Activated naive CD4-positive, alpha-beta T cell treated with Interleukin-2 at 50 U/mL for 16 hours (primary cell): ENCODE data around the gene SEPHS1.
"Not testable (repeated sequence)": the region's sequence is repeated elsewhere in the genome, so short reads cannot be mapped to it uniquely, and the experiment has no call there.

Experiments used
- DNase-seq: peaks from one replicate; pipeline ENCODE4 v3.0.0-alpha.2; 2020

Gene SEPHS1

GRCh38 chr10:13322615-13323148 is 25.4 kb downstream of the SEPHS1 start:
- DNase-seq = no peak

- DNase-seq = no peak
These were observed 26.5 kb downstream of the SEPHS1 start for GRCh38 chr10:13321576-13321975.

GRCh38 chr10:13319166-13319565 is 28.9 kb downstream of the SEPHS1 start:
- DNase-seq = no peak

GRCh38 chr10:13317474-13317873 is 30.6 kb downstream of the SEPHS1 start:
- DNase-seq = no peak

GRCh38 chr10:13316635-13317311 is 31.3 kb downstream of the SEPHS1 start:
- no peak for DNase-seq

GRCh38 chr10:13315361-13315760 is 32.7 kb downstream of the SEPHS1 start:
- no peak for DNase-seq

DNA sequence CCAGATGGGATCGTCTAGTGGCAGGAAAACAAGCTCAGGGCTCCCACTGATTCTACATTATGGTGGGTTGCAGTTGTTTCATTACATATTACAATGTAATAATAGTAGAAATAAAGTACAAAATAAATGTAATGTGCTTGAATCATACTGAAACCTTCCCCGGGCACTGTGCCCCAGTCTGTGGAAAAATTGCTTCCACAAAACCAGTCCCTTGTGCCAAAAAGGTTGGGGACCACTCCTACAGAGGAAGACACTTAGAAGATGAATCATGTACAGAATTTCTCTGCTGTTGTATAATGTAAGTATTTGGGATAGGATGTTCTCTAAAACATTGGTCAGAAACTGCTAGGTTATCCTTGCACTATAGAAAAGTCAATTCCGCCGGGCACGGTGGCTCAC is 36.9 kb downstream of the SEPHS1 start:
- no peak for DNase-seq

DNA sequence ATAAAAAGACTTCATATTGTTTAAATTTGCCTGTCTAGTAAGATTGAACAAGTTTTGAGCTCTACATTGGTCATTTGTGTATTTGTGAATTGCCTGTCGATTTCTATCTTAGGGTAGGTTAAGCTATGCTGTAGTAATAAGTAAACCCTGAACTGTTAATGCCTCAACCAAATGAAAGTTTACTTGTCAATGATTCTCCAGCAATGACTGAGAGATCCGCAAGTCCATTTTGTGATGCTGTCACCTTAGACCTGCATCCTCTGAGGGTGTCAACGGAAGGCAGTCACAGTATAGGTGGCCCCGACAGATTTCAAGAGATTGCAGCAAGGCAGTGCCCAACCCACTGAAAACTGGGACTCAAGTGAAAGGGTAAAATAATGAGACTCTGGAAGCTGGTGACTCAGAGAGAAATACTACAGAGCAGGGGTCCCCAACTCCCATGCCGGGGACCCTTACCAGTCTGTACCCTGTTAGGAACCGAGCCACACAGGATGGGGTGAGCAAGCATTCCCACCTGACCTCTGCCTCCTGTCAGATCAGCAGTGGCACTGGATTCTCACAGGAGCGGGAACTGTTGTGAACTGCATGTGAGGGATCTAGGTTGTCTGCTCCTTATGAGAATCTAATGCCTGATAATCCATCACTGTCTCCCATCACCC is 37.4 kb downstream of the SEPHS1 start:
- DNase-seq = no peak

- no peak for DNase-seq
These were observed 38.3 kb downstream of the SEPHS1 start for GRCh38 chr10:13309792-13310191.

DNA sequence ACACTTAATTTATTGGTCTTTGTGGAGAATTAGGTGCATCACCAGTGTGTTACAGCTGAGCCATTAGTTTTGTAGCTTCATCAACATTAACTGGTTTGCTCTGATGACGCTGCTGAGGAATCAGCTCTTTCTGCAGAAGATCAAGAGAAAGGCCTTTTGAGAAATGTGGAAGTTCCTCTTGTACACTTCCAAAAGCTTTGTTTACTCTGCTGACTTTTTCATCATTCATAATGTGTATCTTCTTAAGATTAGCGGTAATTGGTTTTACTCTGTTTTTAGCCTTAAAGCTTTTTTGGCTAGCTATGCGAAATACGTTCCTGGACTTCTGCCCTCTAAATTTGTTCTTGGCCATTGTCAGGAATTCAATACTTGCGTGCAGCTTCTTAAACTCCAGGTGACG is 40.0 kb downstream of the SEPHS1 start:
- no peak for DNase-seq

- no peak for DNase-seq
These were observed 42.0 kb downstream of the SEPHS1 start for GRCh38 chr10:13306103-13306502.

GRCh38 chr10:13302821-13303555 is 45.1 kb downstream of the SEPHS1 start:
- no peak for DNase-seq

- peak; percentile 83 for DNase-seq
These were observed 48.4 kb downstream of the SEPHS1 start, which contains the start of gene PHYH for GRCh38 chr10:13299437-13300287. PHYH (minus strand) TSS chr10:13300064; CDS start chr10:13300042, 22 bp downstream.

GRCh38 chr10:13298748-13299436 is 49.2 kb downstream of the SEPHS1 start:
- DNase-seq = no peak

DNA sequence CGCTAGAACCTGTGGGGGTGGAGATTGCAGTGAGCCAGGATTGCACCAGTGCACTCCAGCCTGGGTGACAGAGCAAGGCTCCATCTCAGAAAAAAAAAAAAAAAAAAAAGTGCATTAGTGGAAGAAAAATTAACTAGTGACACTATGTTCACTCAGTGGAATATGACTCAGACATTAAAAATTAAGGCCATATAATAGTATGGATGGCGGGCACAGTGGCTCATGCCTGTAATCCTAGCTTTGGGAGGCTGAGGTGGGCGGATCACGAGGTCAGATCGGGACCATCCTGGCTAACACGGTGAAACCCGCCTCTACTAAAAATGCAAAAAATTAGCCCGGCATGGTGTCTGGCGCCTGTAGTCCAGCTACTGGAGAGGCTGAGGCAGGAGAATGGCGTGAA is 51.6 kb downstream of the SEPHS1 start:
- no peak for DNase-seq

DNA sequence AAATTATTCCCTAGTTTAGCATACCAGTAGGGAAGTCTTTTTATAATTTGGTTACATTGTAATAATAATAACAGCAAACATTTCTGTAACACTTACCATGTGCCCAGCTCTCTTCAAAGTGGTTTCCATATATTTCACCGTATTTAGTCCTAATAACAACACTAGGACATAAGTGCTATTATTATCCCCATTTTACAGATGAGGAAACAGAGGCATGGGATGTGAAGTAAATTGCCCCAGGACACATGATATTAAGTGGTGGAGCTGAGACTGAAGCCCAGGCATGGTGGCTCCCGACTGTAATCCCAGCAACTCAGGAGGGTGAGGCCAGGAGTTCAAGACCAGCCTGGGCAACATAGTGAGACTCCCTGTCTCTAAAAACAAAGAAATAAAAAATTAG is 53.3 kb downstream of the SEPHS1 start:
- DNase-seq = no peak

DNA sequence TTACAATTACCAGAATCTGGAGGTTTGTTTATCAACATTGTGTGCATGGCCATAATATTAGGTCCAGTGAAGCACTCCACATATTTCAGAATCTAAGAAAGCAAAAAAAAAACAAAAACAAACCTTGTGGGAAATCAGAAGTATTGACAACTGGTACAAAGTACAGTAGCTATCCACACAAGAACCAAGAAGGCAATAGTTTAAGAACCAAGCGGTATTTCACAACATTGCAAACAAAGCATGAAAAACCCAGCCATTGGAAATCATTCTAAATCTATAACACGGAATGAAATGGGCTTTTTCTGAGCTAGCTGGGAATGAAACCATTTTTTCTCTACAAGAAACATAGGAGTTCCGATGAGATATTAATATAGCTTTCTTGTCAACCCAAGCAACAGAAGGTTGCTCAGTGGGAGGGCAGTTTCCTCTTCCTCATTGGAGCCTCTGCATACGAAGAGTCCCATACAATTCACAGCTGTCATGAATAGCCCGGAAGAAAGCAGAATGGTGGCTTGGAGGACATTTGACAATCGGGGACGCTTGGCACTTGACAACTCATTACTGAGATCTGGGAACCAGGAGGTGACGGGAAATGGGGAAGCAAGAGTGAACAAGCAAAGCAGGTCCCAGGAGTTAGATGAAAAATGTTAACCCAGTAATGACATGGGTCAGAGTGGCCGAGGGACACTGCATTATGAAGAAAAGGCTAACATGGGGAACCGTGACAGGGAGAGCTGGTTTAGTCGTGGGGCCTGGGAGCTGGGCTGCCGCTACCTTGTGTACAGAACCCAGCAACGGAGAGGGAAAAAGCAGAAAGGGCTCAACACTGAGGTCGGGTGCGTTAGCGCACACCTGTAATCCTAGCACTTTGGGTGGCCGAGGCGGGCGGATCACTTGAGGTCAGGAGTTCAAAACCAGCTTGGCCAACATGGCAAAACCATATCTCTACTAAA is 56.0 kb downstream of the SEPHS1 start:
- no peak for DNase-seq

- DNase-seq = no peak
These were observed 57.0 kb downstream of the SEPHS1 start for GRCh38 chr10:13291061-13291460.

- DNase-seq = no peak
These were observed 64.0 kb downstream of the SEPHS1 start for GRCh38 chr10:13284050-13284449.

GRCh38 chr10:13282348-13282747 is 65.7 kb downstream of the SEPHS1 start:
- DNase-seq = not testable (repeated sequence)
